GM20431 (cell line): ENCODE data around the gene MORF4L1.

Experiments
- in situ Hi-C: fragments of 300-500 bp; cut with MseI, MboI; formaldehyde crosslinking; loops from one replicate; pipeline ENCODE4 v1.15.0; 2020; ENCODE audit warnings: low sequenced_read_pairs; ENCODE audit not compliant: unreplicated experiment

MORF4L1 gene

DNA sequence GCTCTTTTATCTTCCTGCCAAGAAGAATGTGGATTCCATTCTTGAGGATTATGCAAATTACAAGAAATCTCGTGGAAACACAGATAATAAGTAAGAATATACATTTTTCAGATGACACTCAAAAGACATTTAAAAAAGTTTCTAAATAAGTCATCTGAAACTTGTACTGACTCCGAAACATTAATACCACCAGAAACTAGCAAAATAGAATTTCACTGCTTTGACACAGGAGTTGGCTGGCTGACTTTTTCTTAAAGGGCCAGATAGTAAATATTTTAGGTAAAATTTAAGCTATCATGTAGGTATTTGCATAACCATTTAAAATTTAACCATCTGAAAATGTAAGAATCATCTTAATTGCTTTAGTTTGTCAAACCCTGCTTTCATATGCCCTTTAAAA is 20.8 kb downstream of the MORF4L1 start:
- in situ Hi-C loops: no loop called here

DNA sequence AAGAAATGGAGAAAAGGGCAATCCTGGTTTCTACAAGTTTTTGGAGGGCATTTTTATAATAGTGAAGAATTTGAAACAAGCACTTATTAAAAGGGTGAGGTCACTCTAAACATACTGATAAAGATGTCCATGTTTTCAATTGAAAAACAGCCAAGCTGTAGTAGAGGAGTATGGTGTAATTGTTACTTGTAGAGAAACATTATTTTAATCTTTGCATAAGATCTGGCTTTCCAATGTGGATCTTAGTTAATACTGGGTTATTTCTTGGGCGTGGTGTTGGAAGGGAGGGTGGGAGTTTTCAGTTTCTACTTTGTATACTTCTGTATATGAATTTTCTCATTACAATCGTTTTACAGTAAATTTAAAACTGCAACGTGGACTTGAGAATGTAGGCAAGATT is 22.8 kb downstream of the MORF4L1 start:
- in situ Hi-C loops: no loop called here

DNA sequence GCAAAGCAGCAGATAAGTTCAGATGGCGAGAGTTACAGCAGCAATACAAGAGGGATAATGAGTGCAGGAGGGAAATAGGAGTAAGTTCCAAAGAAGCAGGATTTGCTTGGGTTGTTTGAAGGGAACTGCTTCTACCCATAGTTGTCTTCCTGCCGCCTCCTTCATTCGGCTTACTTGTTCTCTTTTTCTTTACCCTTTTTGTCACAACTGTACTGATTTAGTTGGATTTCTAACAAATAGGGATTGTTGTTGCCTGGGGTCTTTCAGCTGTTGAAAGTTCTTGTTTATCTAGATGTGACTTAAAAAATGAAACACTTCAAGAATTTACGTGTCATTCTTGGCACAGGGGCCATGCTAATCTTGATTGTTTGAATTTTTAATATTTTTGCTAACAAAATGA is 25.9 kb downstream of the MORF4L1 start:
- in situ Hi-C loops: no loop called here

DNA sequence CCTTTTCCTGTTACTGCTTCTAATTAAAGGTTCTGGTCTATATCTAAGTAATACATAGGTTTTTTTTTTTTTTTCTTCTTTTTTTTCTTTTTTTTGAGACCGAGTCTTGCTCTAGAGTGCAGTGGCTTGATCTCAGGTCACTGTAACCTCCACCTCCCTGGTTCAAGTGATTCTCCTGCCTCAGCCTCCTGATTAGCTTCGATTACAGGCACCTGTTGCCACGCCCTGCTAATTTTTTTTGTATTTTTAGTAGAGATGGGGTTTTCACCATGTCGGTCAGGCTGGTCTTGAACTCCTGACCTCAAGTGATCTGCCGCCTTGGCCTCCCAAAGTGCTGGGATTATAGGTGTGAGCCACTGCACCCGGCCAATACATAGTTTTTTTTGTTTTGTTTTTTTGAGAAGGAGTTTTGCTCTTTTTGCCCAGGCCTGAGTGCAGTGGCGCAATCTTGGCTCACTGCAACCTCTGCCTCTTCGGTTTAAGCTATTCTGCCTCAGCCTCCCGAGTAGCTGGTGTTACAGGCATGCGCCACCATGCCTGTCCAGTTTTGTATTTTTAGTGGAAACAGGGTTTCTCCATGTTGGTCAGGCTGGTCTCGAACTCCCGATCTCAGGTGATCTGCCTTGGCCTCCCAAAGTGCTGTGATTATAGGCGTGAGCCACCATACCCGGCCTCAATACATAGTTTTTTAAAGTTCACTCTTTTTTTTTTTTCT is 28.3 kb downstream of the MORF4L1 start:
- in situ Hi-C loops: loop anchor here (25.0 kb wide), 1 partner anchor 286 kb away; no protein-coding TSS in a partner anchor

DNA sequence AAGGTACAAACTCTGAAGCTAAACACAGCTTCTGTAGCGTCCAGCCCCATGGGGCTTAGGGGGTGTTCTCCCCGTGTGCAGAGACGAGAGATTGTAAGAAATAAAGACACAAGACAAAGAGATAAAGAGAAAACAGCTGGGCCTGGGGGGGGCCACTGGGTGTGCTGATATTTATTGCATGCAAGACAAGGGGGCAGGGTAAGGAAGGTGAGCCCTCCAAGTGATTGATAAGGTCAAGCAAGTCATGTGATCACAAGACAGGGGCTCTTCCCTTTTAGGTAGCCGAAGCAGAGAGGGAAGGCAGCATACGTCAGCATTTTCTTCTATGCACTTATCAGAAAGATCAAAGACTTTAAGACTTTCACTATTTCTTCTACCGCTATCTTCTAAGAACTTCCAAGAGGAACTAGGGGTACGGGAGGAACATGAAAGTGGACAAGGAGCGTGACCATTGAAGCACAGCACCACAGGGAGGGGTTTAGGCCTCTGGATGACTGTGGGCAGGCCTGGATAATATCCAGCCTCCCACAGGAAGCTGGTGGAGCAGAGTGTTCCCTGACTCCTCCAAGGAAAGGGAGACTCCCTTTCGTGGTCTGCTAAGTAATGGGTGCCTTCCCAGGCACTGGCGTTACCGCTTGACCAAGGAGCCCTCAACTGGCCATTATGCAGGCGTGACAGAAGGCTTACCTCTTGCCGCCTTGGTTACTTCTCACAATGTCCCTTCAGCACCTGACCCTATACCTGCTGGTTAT is 29.8 kb downstream of the MORF4L1 start:
- in situ Hi-C loops: loop anchor here (25.0 kb wide), 1 partner anchor 285 kb away; no protein-coding TSS in a partner anchor

DNA sequence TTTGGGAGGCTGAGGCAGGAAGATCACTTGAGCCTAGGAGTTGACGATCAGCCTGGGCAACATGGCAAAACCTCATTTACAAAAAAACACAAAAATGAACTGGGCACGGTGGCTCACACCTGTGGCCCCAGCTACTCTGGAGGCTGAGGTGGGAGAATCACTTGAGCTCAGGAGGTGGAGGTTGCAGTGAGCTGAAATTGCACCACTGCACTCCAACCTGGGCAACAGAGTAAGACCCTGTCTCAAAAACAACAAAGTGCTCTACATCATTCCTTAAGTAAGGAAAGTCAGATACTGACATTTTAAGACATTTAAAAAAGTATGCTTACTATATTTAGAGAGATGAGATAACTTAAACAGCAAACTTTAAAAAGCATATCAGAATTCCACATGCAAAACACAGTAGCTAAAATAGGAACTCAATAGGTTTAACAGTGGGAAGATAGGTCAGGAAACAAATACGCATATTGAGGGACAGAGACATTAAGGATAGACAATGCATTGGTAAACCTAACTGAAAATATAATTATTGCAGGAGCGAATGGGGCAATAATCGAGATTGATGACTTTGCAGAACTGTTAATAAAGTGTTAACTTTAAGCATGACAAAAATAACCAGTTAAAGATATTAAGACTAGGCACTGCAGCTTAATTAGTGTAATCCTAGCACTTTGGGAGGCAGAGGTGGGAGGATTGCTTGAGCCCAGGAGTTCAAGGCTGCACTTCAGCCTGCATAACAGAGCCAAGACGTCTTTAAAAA is 32.1 kb downstream of the MORF4L1 start:
- in situ Hi-C loops: loop anchor here (25.0 kb wide), 1 partner anchor 283 kb away; no protein-coding TSS in a partner anchor

DNA sequence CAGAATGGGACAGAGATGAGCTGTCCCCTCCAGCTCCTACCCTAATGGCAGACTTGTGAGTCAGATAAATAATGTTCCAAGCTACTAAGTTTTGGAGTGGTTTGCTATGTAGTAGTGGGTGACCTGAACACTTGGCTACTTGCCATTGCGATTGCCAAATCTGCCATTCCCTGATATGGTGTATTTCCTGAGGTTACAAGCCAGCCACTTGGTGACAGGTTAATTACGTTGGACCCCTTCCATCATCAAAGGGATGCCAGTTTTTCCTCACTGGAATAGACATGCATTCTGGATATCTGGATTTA is 33.6 kb downstream of the MORF4L1 start:
- in situ Hi-C loops: loop anchor here (25.0 kb wide), 1 partner anchor 281 kb away; no protein-coding TSS in a partner anchor

DNA sequence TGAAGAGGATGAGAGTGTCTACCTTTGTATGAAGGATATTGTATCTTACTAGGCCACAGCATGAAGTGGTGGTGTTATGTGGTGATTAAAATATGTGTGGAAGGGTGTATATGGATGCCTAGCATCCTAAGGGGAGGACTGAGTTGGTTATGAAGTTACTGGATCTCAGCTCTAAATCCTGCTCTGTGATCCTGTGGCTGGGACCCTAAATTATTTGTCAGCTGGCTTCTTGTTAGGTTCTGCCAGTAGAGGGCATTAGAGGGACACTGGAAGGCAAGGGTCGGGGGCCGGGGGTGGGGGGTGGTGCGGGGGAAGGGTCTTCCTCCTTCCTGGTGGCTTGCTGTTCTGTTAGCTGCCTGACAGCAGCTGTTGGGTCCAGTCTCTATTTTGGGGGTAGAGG is 34.9 kb downstream of the MORF4L1 start:
- in situ Hi-C loops: loop anchor here (25.0 kb wide), 1 partner anchor 280 kb away; no protein-coding TSS in a partner anchor

DNA sequence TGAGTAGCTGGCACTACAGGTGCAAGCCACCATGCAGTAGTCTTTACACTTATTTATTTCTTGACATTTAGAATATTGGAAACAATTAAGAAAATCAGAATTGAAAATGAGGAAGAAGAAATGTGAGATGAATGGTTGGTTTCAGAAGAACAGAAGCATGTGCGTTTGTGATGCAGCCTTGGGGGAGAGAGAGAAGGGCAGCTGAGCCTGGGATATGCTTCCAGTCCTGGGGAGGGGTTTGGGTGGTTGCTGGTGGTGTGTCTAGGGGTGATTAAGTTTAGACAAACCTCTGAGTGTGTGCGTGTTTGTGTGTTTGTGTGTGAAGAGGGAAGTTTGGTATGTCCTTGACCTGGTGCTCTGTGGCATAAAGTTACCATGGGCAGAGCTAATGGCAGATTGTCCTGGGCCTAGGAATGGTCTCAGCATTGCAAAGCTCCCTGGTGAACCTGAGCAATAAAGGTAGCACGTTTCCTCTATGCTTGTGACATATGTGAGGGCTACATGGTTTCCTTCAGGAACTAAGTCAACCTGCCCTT is 36.5 kb downstream of the MORF4L1 start:
- in situ Hi-C loops: loop anchor here (25.0 kb wide), 1 partner anchor 278 kb away; no protein-coding TSS in a partner anchor

DNA sequence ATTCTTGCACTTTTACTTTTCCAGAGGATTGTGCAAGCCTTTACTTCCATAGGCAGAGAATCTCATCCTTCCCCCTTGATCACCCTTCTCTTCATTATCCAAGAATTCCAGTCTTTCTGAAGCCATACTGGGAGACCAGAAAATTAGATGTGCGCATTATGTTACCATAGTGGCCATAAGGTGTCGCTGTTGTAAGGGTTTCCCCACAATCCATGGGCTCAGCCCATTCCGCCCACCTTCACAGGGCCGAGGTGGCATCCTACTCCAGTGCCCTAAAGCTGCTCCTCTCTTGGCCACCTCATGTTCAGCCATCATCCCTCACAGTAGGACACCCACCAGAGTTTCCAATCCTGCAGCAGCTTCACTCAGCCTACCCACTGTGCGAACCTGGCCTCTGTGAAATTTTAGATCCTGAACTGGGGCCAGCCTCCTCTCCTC is 37.1 kb downstream of the MORF4L1 start:
- in situ Hi-C loops: loop anchor here (25.0 kb wide), 1 partner anchor 277 kb away; no protein-coding TSS in a partner anchor

DNA sequence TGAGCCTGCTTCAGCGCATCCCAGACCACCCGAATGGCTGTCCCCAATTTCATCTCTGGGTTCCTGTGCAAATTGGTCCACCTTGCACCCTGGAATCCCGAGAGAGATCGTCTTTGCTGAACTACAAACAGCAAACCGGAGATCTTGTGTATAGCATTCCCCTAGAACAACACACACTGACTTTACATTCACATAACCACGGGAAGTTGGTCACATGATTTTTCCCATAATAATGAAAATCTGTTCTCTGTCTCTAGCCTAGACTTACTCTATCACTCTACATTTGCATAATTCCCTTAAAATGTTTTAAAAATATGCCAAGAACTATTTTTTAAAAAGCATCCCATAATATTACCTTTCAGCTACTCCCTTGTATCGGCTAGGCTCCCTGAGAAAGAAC is 37.6 kb downstream of the MORF4L1 start:
- in situ Hi-C loops: loop anchor here (25.0 kb wide), 1 partner anchor 277 kb away; no protein-coding TSS in a partner anchor

DNA sequence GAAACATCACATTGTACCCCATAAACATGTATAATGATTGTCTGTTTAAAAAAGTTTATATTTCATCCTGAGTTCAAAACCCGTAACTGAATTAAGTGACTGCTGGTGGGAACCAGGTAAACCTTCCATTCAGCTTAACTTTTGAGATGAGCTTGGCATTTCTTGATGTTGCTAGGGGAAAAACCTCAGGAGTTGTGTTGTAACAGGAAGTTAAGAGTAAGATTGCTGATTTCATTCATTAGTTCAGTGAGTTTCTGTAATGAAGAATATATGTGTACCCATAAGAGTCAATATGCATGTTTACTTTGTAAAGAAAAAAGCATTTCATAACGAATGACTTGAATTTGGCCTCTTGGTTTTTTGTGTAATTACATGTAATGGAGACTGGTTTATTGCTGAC is 39.6 kb downstream of the MORF4L1 start:
- in situ Hi-C loops: loop anchor here (25.0 kb wide), 1 partner anchor 275 kb away; no protein-coding TSS in a partner anchor

DNA sequence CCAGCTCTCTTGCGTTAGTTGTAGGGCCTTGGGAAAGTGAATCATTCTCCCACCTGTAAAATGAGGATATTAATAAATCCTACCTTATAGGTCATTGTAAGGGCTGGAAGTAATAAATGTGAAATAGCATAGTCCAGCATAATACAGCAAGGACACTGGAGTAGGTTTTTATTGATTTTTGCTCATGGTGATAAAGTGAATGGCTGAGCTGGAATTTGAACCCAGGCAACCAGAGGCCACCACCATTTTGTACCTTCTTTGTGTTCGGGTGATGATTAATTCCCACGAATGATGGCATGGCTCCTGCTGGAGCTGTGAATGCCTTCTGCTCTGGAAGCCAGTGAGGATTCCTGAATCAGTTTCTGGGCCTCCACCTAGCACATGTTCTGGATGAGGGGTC is 40.3 kb downstream of the MORF4L1 start:
- in situ Hi-C loops: loop anchor here (25.0 kb wide), 1 partner anchor 274 kb away; no protein-coding TSS in a partner anchor

DNA sequence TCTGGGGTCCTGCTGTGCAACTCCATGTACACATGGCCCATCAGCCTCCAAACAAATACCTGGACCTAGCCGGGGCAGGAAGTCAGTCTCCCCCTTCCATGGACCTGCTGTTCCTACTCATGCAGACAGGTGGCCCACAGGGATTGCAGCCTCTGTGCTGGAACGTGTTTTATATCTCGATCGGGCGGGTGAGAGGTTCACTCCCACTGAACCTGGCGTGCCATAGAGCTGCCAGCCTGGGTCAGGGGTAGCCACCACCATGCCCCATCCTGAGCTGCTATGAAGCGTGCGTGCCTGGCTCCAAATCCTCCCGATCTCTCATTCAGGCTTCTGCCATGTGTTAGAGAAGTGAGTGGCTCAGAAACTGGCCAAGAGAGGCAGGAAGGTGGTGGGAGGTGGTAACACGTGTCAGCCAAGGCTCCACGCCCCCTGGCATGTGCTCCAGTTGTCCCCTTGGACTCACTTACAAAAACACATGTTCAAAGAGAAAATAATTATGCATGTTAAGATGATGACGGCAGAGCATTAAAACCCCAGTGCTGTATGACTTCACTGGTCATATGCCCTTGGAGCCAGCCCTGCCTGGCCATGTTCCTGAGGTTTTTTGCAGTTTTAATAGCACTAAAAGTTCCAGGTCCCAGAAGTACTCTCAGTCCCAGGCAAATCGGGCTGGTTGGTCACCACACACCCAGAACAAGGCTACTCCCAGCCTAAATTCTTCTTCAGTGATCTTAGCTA is 41.5 kb downstream of the MORF4L1 start:
- in situ Hi-C loops: loop anchor here (25.0 kb wide), 1 partner anchor 273 kb away; no protein-coding TSS in a partner anchor

DNA sequence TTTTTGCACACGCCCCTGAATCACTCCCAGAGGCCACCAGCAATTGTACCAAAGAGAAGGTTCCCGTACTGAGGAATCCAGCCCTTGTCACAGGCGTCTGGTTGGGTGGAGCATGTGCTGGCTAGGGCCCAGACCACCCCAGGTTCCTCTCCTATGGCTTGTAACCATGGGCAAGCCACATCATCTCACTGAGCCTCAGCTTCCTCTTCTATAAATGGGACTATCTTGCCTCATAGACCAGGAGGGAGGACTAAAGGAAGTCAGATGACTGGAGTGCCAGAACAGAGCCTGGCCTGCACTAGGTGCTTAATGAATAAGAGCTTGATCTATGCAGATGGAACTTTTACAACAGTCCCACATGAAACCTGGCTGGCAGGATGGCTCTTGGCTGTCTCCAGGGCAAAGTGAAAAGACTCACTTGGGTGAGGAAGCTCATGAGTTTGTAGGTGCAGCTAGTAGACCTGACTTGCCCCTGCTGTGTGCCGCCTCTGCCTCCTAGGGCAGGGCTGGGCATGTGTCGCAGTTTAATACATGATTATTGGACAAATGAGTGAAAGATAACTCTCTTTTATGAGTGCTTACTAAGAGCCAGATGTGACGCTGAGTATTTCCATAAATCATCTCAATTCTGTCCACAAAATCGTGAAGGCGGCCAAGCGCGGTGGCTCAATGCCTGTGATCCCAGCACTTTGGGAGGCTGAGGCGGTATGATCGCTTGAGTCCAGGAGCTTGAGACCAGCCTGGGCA is 42.8 kb downstream of the MORF4L1 start:
- in situ Hi-C loops: loop anchor here (25.0 kb wide), 1 partner anchor 272 kb away; no protein-coding TSS in a partner anchor

DNA sequence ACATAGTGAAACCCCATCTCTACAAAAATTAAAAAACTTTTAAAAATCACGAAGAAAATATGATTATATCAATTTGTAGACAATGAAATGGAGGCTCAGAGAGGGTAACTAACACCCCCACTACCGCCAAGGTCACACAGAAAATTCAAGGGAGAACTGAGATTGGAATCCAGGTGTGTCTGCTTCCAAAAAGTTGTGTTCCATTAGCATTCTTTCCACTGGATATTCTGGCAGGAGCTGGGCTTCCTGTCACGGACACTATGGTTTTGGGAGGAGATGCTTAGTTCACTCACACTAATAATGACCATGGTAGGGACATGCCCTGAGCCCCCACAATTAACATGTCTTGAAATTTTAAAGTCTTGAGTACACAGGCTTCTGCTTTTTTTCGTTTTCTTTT is 43.4 kb downstream of the MORF4L1 start:
- in situ Hi-C loops: loop anchor here (25.0 kb wide), 1 partner anchor 271 kb away; no protein-coding TSS in a partner anchor

DNA sequence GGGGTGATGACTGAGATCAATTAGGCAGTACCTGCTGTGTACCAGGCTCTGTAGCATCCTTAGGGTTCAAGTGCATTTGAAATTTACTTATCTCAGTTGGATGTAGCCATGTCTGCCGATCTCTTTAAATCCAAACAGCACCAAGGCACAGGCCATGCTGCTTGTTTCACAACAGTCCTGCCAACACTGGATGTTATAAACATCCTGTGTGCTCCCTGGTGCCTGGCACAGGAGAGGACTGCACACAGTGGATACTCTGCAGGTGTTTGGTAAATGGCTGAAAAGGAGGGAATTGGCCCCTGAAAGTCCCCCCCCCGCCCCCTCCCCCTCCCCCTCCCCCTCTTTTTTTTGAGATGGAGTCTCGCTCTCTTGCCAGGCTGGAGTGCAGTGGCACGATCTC is 45.2 kb downstream of the MORF4L1 start:
- in situ Hi-C loops: loop anchor here (25.0 kb wide), 1 partner anchor 269 kb away; no protein-coding TSS in a partner anchor

DNA sequence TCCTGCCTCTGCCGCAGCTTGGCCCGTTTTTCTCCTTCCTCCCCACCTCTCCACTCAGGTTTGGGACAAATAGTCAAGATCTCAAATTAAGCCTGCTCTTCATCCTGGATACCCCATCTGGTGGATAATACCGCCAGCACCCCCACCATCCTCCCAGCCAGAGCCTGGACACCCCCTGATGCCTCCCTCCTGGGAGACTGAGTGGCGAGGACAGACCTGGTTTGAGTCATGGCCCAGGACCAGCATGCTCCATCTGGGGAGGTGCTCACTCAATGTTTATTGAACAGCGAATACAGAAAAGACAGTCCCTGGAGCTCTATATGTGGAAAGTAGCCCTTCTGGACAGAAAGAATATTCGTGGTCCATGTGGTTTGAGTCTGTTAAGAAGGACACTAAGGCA is 48.8 kb downstream of the MORF4L1 start:
- in situ Hi-C loops: loop anchor here (25.0 kb wide), 1 partner anchor 266 kb away; no protein-coding TSS in a partner anchor
